IMR-90 (cell line): Measurements from ENCODE around the gene PRSS16. TPM values are rescaled to one million over a fixed set of nuclear protein-coding genes. Genes with fewer than 3 reads are reported as not detected.
"Not testable (repeated sequence)": the region's sequence is repeated elsewhere in the genome, so short reads cannot be mapped to it uniquely, and the experiment has no call there.

Source experiments
- ATAC-seq: fragments of 200-7000 bp; cut with Tn5 transposase; 2 replicates; pipeline ENCODE4 v1.9.1; 2020; ENCODE audit warnings: low read depth, mild to moderate bottlenecking, moderate library complexity
- BruUV-seq: library from RNA; stranded (reverse); fragments of 400-500 nt; replicated peaks from 2 replicates; lab custom pipeline; 2021; lab: Mats Ljungman, UMichigan
- CTCF ChIA-PET: fragments of 300-600 bp; formaldehyde crosslinking; extraction: SDS; loops from one replicate; lab custom pipeline; 2021; ENCODE audit warnings: antibody characterized with exemption; lab: Yijun Ruan, JAX
- POLR2A ChIA-PET: fragments of 300-600 bp; sonication (Branson Sonifier 250); formaldehyde crosslinking; loops from one replicate; lab custom pipeline; 2022; ENCODE audit warnings: antibody characterized with exemption; ENCODE audit not compliant: unreplicated experiment; lab: Charles Lee
- DNase-seq: peaks from one replicate; pipeline ENCODE4 v3.0.0; 2013
- H2AFZ ChIP-seq: replicated peaks from 2 replicates; pipeline ENCODE3; 2013; ENCODE audit warnings: low read length, mild to moderate bottlenecking; ENCODE audit not compliant: poor library complexity
- H2AK5ac ChIP-seq: 2 replicates; pipeline ENCODE4 v1.6.1; 2013; ENCODE audit warnings: low read depth, low read length, inconsistent platforms
- H2AK9ac ChIP-seq: replicated peaks from 2 replicates; pipeline ENCODE3; 2013; ENCODE audit warnings: mild to moderate bottlenecking, low read depth, low read length, moderate library complexity; ENCODE audit not compliant: poor library complexity
- H2BK120ac ChIP-seq: 2 replicates; pipeline ENCODE4 v1.6.1; 2013; ENCODE audit warnings: low read depth, low read length, inconsistent platforms
- H2BK15ac ChIP-seq: 3 replicates; pipeline ENCODE4 v1.6.1; 2013; ENCODE audit warnings: low read depth, low read length, inconsistent platforms
- H2BK20ac ChIP-seq: 2 replicates; pipeline ENCODE4 v1.6.1; 2013; ENCODE audit warnings: low read depth, mild to moderate bottlenecking, inconsistent platforms, low read length, moderate library complexity
- H2BK5ac ChIP-seq: 2 replicates; pipeline ENCODE4 v1.6.1; 2013; ENCODE audit warnings: mild to moderate bottlenecking, low read depth, low read length, inconsistent platforms; ENCODE audit not compliant: poor library complexity, severe bottlenecking
- H3K14ac ChIP-seq: replicated peaks from 2 replicates; pipeline ENCODE4 v1.6.1; 2013; ENCODE audit warnings: low read depth, low read length, inconsistent platforms
- H3K18ac ChIP-seq: 2 replicates; pipeline ENCODE4 v1.6.1; 2013; ENCODE audit warnings: low read depth, low read length, control low read depth
- H3K23ac ChIP-seq: 2 replicates; pipeline ENCODE4 v1.6.1; 2013; ENCODE audit warnings: low read depth, low read length, inconsistent platforms
- H3K27ac ChIP-seq: 2 replicates; pipeline ENCODE4 v1.5.1; 2013; ENCODE audit warnings: mild to moderate bottlenecking, control low read depth, low read length; ENCODE audit not compliant: insufficient read depth
- H3K27me3 ChIP-seq: 2 replicates; pipeline ENCODE4 v1.6.1; 2013; ENCODE audit warnings: low read length; ENCODE audit not compliant: control insufficient read depth, insufficient read depth
- H3K36me3 ChIP-seq: 2 replicates; pipeline ENCODE4 v1.6.1; 2013; ENCODE audit warnings: low read length, mixed read lengths; ENCODE audit not compliant: control insufficient read depth, insufficient read depth
- H3K4ac ChIP-seq: 2 replicates; pipeline ENCODE4 v1.6.1; 2013; ENCODE audit warnings: low read depth, low read length, inconsistent platforms
- H3K4me1 ChIP-seq: 2 replicates; pipeline ENCODE4 v1.6.1; 2013; ENCODE audit warnings: low read length, mixed read lengths; ENCODE audit not compliant: control insufficient read depth, insufficient read depth
- H3K4me2 ChIP-seq: 2 replicates; pipeline ENCODE4 v1.6.1; 2013; ENCODE audit warnings: low read depth, mild to moderate bottlenecking, control low read depth, low read length, moderate library complexity
- H3K4me3 ChIP-seq: 2 replicates; pipeline ENCODE4 v1.5.1; 2013; ENCODE audit warnings: low read depth, mild to moderate bottlenecking, control low read depth, low read length, moderate library complexity; ENCODE audit not compliant: insufficient read depth
- H3K56ac ChIP-seq: 2 replicates; pipeline ENCODE4 v1.6.1; 2013; ENCODE audit warnings: low read length, inconsistent platforms; ENCODE audit not compliant: insufficient read depth; ENCODE audit errors: extremely low read depth
- H3K79me1 ChIP-seq, 2 experiments: 2 replicates each; pipeline ENCODE4 v1.6.1; 2013; ENCODE audit warnings: low read length in 2 of 2, inconsistent platforms in 1 of 2, low read depth in 1 of 2
- H3K9ac ChIP-seq: 2 replicates; pipeline ENCODE4 v1.6.1; 2013; ENCODE audit warnings: low read depth, low read length, control low read depth
- H3K9me1 ChIP-seq: 2 replicates; pipeline ENCODE4 v1.6.1; 2013; ENCODE audit warnings: low read length, inconsistent platforms; ENCODE audit not compliant: insufficient read depth
- H3K9me3 ChIP-seq: 2 replicates; pipeline ENCODE4 v1.6.1; 2013; ENCODE audit warnings: low read length; ENCODE audit not compliant: control insufficient read depth, insufficient read depth
- H4K20me1 ChIP-seq: 2 replicates; pipeline ENCODE4 v1.6.1; 2013; ENCODE audit warnings: low read length, inconsistent platforms; ENCODE audit not compliant: insufficient read depth
- H4K5ac ChIP-seq: 2 replicates; pipeline ENCODE4 v1.6.1; 2013; ENCODE audit warnings: mild to moderate bottlenecking, low read depth, low read length, control low read depth
- H4K8ac ChIP-seq, 2 experiments: 2 replicates each; pipeline ENCODE4 v1.6.1; 2013; ENCODE audit warnings: low read depth in 2 of 2, low read length in 2 of 2, control low read depth in 1 of 2, inconsistent platforms in 1 of 2
- H4K91ac ChIP-seq: 2 replicates; pipeline ENCODE4 v1.6.1; 2013; ENCODE audit warnings: low read depth, low read length, inconsistent platforms; ENCODE audit not compliant: insufficient read depth
- BHLHE40 ChIP-seq: fragments of 150-350 bp; IDR thresholded peaks from 2 replicates; pipeline ENCODE4 v1.6.1; 2016; ENCODE audit warnings: mild to moderate bottlenecking, low read depth, low read length
- WGBS, 2 experiments: methylation state at CpG; one replicate each; pipeline versions ENCODE4 v1.1.5 to v1.1.7; 2013; ENCODE audit warnings: missing lambda C conversion rate in 2 of 2; ENCODE audit not compliant: insufficient read length in 1 of 2; ENCODE audit errors: extremely low coverage in 2 of 2; 5-methylcytosine and 5-hydroxymethylcytosine counted together
- dilution Hi-C: fragments of 300-500 bp; cut with HindIII; formaldehyde crosslinking; loops from one replicate; pipeline ENCODE4 v1.14.3; 2018; ENCODE audit warnings: low sequenced_read_pairs; ENCODE audit not compliant: unreplicated experiment
- in situ Hi-C: fragments of 300-500 bp; cut with MboI; formaldehyde crosslinking; loops from 3 replicates; pipeline ENCODE4 v1.14.3; 2019; ENCODE audit warnings: low sequenced_read_pairs, inconsistent platforms, mixed read lengths
- intact Hi-C: fragments of 100-400 bp; cut with micrococcal nuclease; formaldehyde crosslinking; loops from 2 replicates; pipeline ENCODE4 v1.10.0; 2022
- polyA plus RNA-seq, 3 experiments: library from polyadenylated mRNA; depleted of rRNA; stranded (reverse); fragments of >200 nt; gene quantifications; 2 replicates each; pipeline ENCODE4 v1.2.3, GENCODE V29; 2012; ENCODE audit warnings: low replicate concordance in 1 of 3
- total RNA-seq: library from RNA; depleted of rRNA; stranded (reverse); fragments of >200 nt; gene quantifications from 2 replicates; pipeline ENCODE4 v1.2.3, GENCODE V29; 2012

The PRSS16 gene
- total and polyA plus RNA-seq, 2 of the 4 experiments (the other 2 are of a cell fraction): 0.39 TPM; not detected in 1

DNA sequence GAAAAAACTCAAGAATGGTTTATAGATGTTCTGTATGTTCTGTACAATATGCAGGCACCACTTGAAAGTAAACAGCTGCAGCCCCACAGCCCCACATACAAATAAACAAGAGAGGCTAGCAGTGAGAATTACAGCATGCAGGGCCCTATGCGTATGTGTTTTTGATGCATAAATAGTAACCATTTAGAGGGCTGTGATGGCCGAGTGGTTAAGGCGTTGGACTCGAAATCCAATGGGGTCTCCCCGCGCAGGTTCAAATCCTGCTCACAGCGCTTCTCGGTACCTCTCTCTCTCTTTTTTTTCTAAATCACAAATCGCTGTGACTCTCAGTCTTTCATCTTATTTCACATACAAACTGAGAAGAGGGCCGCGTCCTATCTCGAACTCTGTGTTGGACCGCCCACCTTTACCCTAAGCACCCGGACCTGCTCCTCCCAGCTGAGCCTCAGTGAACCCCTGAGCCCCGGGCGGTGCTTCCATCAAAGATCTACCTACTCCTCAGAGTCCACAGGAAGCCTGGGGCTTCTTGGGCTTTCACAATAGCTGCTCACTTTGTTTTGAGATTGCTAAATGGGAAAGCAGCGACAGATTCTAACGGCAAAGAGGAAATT is 37.7 kb upstream of the PRSS16 start:
- ChIA-PET CTCF (no interaction called here), POLR2A (no interaction called here)
- Histone ChIP-seq H4K20me1 (no peaks in the 10 kb centered on the region), H3K9ac (no peak overlapping the region), H2BK20ac (no peak overlapping the region), H2AFZ (no peak overlapping the region), H3K14ac (no peak overlapping the region), H3K4me1 (no peaks in the 10 kb centered on the region), H4K5ac (no peak overlapping the region), H3K36me3 (no peaks in the 10 kb centered on the region), H3K4me2 (no peak overlapping the region), H2AK5ac (no peak overlapping the region), H3K4me3 (no peak overlapping the region), H2BK5ac (no peak overlapping the region), H4K8ac (no peak overlapping the region), H3K9me3 (no peaks in the 10 kb centered on the region), H2BK120ac (no peak overlapping the region), H3K79me1 (no peaks in the 10 kb centered on the region), H3K23ac (no peak overlapping the region), H3K27me3 (peaks cover 1% of the 10 kb centered on the region; the same call in 1 of the 2 replicates), H3K27ac (no peak overlapping the region), H4K91ac (no peak overlapping the region), H3K9me1 (no peaks in the 10 kb centered on the region), H3K4ac (no peak overlapping the region), H2AK9ac (no peak overlapping the region), H2BK15ac (no peak overlapping the region), H3K56ac (no peak overlapping the region), H3K18ac (no peak overlapping the region)
- no peak for ATAC-seq
- 72% methylated on average over 5 of the region's 18 CpGs; no CpG with 5 or more reads in 1 of the 2 experiments for WGBS, 2 experiments
- in situ Hi-C loops (no loop called here), dilution Hi-C loops (no loop called here), intact Hi-C loops (no loop called here)
- DNase-seq: peak; percentile 6
- TF ChIP-seq BHLHE40: no peak
- BruUV-seq: no TSS peak

DNA sequence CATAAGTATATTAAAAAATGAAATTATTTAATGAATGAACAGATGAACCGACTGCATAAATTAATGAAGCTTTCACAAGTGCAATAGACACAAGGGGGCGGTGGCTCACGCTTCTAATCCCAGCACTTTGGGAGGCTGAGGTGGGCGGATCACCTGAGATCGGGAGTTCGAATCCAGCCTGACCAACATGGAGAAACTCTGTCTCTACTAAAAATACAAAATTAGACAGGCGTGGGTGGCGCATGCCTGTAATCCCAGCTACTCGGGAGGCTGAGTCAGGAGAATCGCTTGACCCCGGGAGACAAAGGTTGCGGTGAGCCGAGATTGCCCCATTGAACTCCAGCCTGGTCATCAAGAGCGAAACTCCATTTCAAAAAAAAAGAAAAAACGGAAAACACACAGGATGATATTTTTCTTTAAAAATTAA is 34.4 kb upstream of the PRSS16 start:
- ATAC-seq, DNase-seq, H4K5ac ChIP-seq, H3K4me1 ChIP-seq, H3K14ac ChIP-seq, H3K4me2 ChIP-seq, H4K91ac ChIP-seq, H3K18ac ChIP-seq, H3K9me3 ChIP-seq, H3K4me3 ChIP-seq, H4K20me1 ChIP-seq, H3K23ac ChIP-seq, H3K56ac ChIP-seq, H2AK5ac ChIP-seq, H2BK15ac ChIP-seq, H3K36me3 ChIP-seq, H3K27ac ChIP-seq, H2BK120ac ChIP-seq, H3K9me1 ChIP-seq, H4K8ac ChIP-seq, H2AK9ac ChIP-seq, H3K9ac ChIP-seq, H3K79me1 ChIP-seq, H3K27me3 ChIP-seq, in situ Hi-C loops, H2BK5ac ChIP-seq, intact Hi-C loops, dilution Hi-C loops, H3K4ac ChIP-seq, H2AFZ ChIP-seq, BruUV-seq, H2BK20ac ChIP-seq: not testable (repeated sequence)
- POLR2A ChIA-PET: interaction anchor here (0.6 kb wide), 1 partner anchor 265 kb away, joined by 3 read pairs; no protein-coding TSS in a partner anchor
- WGBS, 2 experiments: 72% methylated on average over 2 of the region's 15 CpGs; no CpG with 5 or more reads in 1 of the 2 experiments
- CTCF ChIA-PET: interaction anchor here (0.6 kb wide), 1 partner anchor 305 kb away, joined by 3 read pairs; no protein-coding TSS in a partner anchor
